Smooth muscle cell (in vitro differentiated cells): ENCODE measurements around the gene HNRNPDL. TPM values are rescaled to one million over a fixed set of nuclear protein-coding genes. Genes with fewer than 3 reads are reported as not detected.

ENCODE experiments used
- DNase-seq: peaks from one replicate; lab custom pipeline; 2025; ENCODE audit not compliant: unreplicated experiment; lab: John Stamatoyannopoulos, UW
- H2AFZ ChIP-seq: fragments of 200-600 bp; sonication (generic); 2 replicates; pipeline ENCODE4 v1.6.0; 2016; ENCODE audit warnings: antibody characterized with exemption, low read depth, mild to moderate bottlenecking
- H3F3A ChIP-seq: fragments of 200-600 bp; sonication (generic); 2 replicates; pipeline ENCODE4 v1.6.0; 2017; ENCODE audit warnings: antibody characterized with exemption, low read depth
- H3K27ac ChIP-seq: fragments of 200-600 bp; sonication (generic); 2 replicates; pipeline ENCODE4 v1.5.1; 2016; ENCODE audit warnings: low read depth, mild to moderate bottlenecking
- H3K27me3 ChIP-seq: fragments of 200-600 bp; sonication (generic); 2 replicates; pipeline ENCODE4 v1.6.1; 2016; ENCODE audit warnings: low read depth, mild to moderate bottlenecking
- H3K36me3 ChIP-seq: fragments of 200-600 bp; sonication (generic); 2 replicates; pipeline ENCODE4 v1.5.1; 2016; ENCODE audit warnings: low read depth
- H3K4me1 ChIP-seq: fragments of 200-600 bp; sonication (generic); 2 replicates; pipeline ENCODE4 v1.5.1; 2016; ENCODE audit warnings: low read depth
- H3K4me2 ChIP-seq: fragments of 200-600 bp; sonication (generic); 2 replicates; pipeline ENCODE4 v1.6.0; 2016; ENCODE audit warnings: mild to moderate bottlenecking
- H3K4me3 ChIP-seq: fragments of 200-600 bp; sonication (generic); 2 replicates; pipeline ENCODE4 v1.5.1; 2016; ENCODE audit warnings: mild to moderate bottlenecking
- H3K79me2 ChIP-seq: fragments of 200-600 bp; sonication (generic); 2 replicates; pipeline ENCODE4 v1.6.0; 2016; ENCODE audit warnings: low read depth, mild to moderate bottlenecking
- H3K9ac ChIP-seq: fragments of 200-600 bp; sonication (generic); 2 replicates; pipeline ENCODE4 v1.6.0; 2016; ENCODE audit warnings: low read depth
- H3K9me3 ChIP-seq: fragments of 200-600 bp; sonication (generic); replicated peaks from 2 replicates; pipeline ENCODE4 v1.5.1; 2016; ENCODE audit warnings: low read depth
- H4K20me1 ChIP-seq: fragments of 200-600 bp; sonication (generic); 2 replicates; pipeline ENCODE4 v1.6.0; 2016; ENCODE audit warnings: low read depth
- WGBS: methylation state at CpG from one replicate; pipeline ENCODE4 v1.1.7; 2016; ENCODE audit warnings: low lambda C conversion rate; 5-methylcytosine and 5-hydroxymethylcytosine counted together
- polyA plus RNA-seq: library from polyadenylated mRNA; unstranded; fragments of >200 nt; fragmentation: Nextera tagmentation; extraction: Ambion mirVana; gene quantifications from 2 replicates; pipeline ENCODE4 v1.2.1, GENCODE V29; 2016
- total RNA-seq: library from RNA; depleted of rRNA; stranded (reverse); fragments of >200 nt; gene quantifications from 2 replicates; pipeline ENCODE4 v1.2.3, GENCODE V29; 2014
- TF ChIP-seq, protein P1 (sequence below): fragments of 200-600 bp; sonication (generic); IDR thresholded peaks from 2 replicates; pipeline ENCODE4 v1.5.1; 2017; ENCODE audit warnings: borderline replicate concordance, mild to moderate bottlenecking, antibody characterized with exemption; ENCODE audit not compliant: insufficient read depth, poor library complexity, severe bottlenecking

Gene HNRNPDL
- total and polyA plus RNA-seq, 2 experiments from 2014 or later = 144 to 283 TPM

DNA sequence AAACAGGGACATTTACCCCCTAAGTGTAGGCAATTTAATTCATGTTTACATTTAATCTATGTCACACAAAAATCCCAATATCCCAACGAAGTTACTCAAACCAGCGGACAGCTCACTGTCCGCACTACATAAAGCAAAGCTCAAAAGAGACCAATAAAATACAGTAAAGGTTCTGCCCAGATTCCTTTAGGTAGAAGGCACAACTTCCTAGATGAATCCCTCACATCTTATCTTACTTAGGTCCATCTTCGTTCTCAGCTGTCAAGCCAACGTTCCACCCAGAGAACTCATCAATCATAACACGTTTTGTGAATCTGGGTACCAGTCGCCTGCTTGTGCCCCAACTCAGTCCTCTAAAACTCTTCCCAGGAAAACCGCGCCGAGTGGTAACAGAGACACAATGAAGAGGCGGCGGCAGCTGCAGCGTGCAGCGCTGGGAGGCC is 1.7 kb downstream of the HNRNPDL start:
- no peaks in the 10 kb centered on the region for H3K27me3 ChIP-seq
- WGBS = 1% methylated on average over 14 of the region's 14 CpGs
- peaks cover 55% of the 10 kb centered on the region for H3F3A ChIP-seq
- peak overlapping the region; percentile 97 for H3K27ac ChIP-seq
- peak overlapping the region; percentile 91 for H3K4me3 ChIP-seq
- peaks cover 25% of the 10 kb centered on the region for H3K36me3 ChIP-seq
- peak overlapping the region; percentile 94 for H3K9ac ChIP-seq
- H3K4me2 ChIP-seq = peak overlapping the region; percentile 93
- no peak for DNase-seq
- no peak overlapping the region for H2AFZ ChIP-seq
- TF ChIP-seq, protein P1, sequence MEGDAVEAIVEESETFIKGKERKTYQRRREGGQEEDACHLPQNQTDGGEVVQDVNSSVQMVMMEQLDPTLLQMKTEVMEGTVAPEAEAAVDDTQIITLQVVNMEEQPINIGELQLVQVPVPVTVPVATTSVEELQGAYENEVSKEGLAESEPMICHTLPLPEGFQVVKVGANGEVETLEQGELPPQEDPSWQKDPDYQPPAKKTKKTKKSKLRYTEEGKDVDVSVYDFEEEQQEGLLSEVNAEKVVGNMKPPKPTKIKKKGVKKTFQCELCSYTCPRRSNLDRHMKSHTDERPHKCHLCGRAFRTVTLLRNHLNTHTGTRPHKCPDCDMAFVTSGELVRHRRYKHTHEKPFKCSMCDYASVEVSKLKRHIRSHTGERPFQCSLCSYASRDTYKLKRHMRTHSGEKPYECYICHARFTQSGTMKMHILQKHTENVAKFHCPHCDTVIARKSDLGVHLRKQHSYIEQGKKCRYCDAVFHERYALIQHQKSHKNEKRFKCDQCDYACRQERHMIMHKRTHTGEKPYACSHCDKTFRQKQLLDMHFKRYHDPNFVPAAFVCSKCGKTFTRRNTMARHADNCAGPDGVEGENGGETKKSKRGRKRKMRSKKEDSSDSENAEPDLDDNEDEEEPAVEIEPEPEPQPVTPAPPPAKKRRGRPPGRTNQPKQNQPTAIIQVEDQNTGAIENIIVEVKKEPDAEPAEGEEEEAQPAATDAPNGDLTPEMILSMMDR = no peak
- H3K79me2 ChIP-seq = peaks cover 74% of the 10 kb centered on the region
- H3K4me1 ChIP-seq = peaks cover 41% of the 10 kb centered on the region
- no peaks in the 10 kb centered on the region for H3K9me3 ChIP-seq
- H4K20me1 ChIP-seq = peaks cover 79% of the 10 kb centered on the region

DNA sequence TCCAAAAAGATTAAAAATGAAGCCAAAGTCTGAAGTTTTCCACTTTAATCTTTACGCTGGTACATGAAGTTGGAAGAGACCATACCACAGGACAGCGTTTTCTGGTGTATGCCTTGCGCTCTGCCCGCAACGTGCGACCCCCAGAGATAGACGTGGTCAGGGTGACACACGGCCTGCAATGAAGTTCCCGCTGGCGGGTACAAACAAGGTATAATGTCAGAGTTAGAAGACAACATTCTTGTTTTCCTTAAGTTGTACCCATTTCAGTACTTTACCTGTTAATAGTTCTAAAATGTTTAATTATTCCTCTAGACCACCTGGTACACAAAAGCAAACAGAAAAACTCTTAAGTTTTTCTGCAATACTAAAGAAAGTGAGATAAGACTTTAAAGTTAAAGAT is 4.8 kb downstream of the HNRNPDL start:
- Histone ChIP-seq H3K4me2 (peak overlapping the region; percentile 93), H2AFZ (no peak overlapping the region), H3K4me3 (peak overlapping the region; percentile 91), H3K9me3 (no peaks in the 10 kb centered on the region), H3F3A (peaks cover 62% of the 10 kb centered on the region), H3K27me3 (no peaks in the 10 kb centered on the region), H3K79me2 (peaks cover 46% of the 10 kb centered on the region), H3K9ac (no peak overlapping the region), H3K36me3 (peaks cover 25% of the 10 kb centered on the region), H3K4me1 (peaks cover 29% of the 10 kb centered on the region), H3K27ac (peak overlapping the region; percentile 8), H4K20me1 (peaks cover 76% of the 10 kb centered on the region)
- 95% methylated on average over 10 of the region's 10 CpGs for WGBS
- TF ChIP-seq, protein P1 = no peak
- DNase-seq = no peak

DNA sequence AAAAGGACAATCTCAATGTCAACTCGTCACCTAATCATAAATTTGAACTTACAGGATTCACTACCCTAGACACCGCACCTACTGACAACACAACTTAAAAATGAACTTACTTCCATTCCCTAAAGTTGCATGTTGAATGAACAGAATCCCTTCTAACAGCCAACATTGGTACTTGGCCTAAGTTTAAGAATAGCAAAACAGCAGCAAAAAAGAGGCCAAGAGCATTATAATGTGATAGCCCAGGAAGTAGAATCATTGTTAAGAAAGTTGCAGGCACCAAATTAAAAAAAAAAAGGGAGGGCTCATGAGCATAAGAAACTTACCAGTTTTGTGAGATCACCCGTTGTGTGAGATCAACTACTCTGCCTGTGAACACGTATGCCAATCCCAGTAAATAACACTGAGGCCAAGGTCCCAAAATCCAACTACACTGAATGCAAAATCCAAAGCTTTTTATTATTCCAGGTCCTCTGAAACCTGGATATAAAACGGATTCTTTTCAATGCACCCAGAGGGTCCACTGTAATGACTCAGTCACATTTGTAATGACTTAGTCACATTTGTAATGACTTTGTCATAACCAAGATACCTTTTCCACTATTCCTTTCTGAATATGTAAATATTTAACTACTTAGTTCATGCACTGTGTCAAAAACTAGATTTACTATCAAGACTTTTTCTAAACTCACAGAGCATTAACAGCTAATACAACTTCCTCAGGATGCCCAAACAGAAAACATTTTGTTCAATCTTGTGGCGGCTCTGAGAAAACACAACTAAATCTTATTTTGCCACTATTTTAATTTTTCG is 6.8 kb downstream of the HNRNPDL start:
- DNase-seq = no peak
- Histone ChIP-seq H4K20me1 (peaks cover 69% of the 10 kb centered on the region), H3F3A (peaks cover 60% of the 10 kb centered on the region), H3K4me2 (no peak overlapping the region), H3K79me2 (peaks cover 38% of the 10 kb centered on the region), H3K9ac (no peak overlapping the region), H3K27me3 (no peaks in the 10 kb centered on the region), H3K27ac (peak overlapping the region; percentile 53), H3K4me1 (peaks cover 29% of the 10 kb centered on the region), H3K9me3 (no peaks in the 10 kb centered on the region), H3K4me3 (no peak overlapping the region), H3K36me3 (peaks cover 25% of the 10 kb centered on the region), H2AFZ (no peak overlapping the region)
- TF ChIP-seq, protein P1 = no peak
- WGBS = 89% methylated on average over 7 of the region's 7 CpGs
